ENCODE data around the gene SLC7A1. TPM values are rescaled to one million over a fixed set of nuclear protein-coding genes. Genes with fewer than 3 reads are reported as not detected.
A peak's percentile ranks its signal among the peaks of the same experiment; 100 is the strongest.

Gene SLC7A1
- polyA plus RNA-seq, 1 experiment: 14.7 TPM

- DNase-seq (ENCODE audit: low read depth, low spot score): peak; percentile 18
- ChIA-PET POLR2A (no interaction called here), CTCF (interaction anchor here (0.6 kb wide), 1 partner anchor 593 kb away, joined by 7 read pairs; no protein-coding TSS in a partner anchor)
- H3K27me3 ChIP-seq (ENCODE audit: control insufficient read depth, insufficient read depth, low read length): no peaks in the 10 kb centered on the region
- H3K9me3 ChIP-seq (ENCODE audit: control insufficient read depth, insufficient read depth, low read length): no peaks in the 10 kb centered on the region; the same call in 1 of the 2 replicates
- no peak overlapping the region for H3K4me3 ChIP-seq (ENCODE audit: low read depth, low read length)
- H3K27ac ChIP-seq (ENCODE audit: low read depth, low read length): no peak overlapping the region
- TF ChIP-seq CTCF (IDR thresholded peaks at IDR 0.05; ENCODE audit: low read depth, low read length): no peak
These were observed 74.8 kb downstream of the SLC7A1 start for GRCh38 chr13:29520671-29521070.

- no peak overlapping the region for H3K27ac ChIP-seq (ENCODE audit: low read depth, low read length)
- no peak overlapping the region for H3K4me3 ChIP-seq (ENCODE audit: low read depth, low read length)
- ChIA-PET CTCF (interaction anchor here (1.7 kb wide), 1 partner anchor 11 kb away, joined by 14 read pairs; no protein-coding TSS in a partner anchor), POLR2A (no interaction called here)
- H3K9me3 ChIP-seq (ENCODE audit: control insufficient read depth, insufficient read depth, low read length): no peaks in the 10 kb centered on the region; the same call in 1 of the 2 replicates
- DNase-seq (ENCODE audit: low read depth, low spot score): no peak
- TF ChIP-seq CTCF (IDR thresholded peaks at IDR 0.05; ENCODE audit: low read depth, low read length): no peak
- H3K27me3 ChIP-seq (ENCODE audit: control insufficient read depth, insufficient read depth, low read length): no peaks in the 10 kb centered on the region
These were observed 75.6 kb downstream of the SLC7A1 start for GRCh38 chr13:29519921-29520320.

GRCh38 chr13:29516880-29517279, 78.6 kb downstream of the SLC7A1 start:
- Histone ChIP-seq H3K9me3 (ENCODE audit: control insufficient read depth, insufficient read depth, low read length) (no peaks in the 10 kb centered on the region), H3K27ac (ENCODE audit: low read depth, low read length) (no peak overlapping the region), H3K4me3 (ENCODE audit: low read depth, low read length) (no peak overlapping the region), H3K27me3 (ENCODE audit: control insufficient read depth, insufficient read depth, low read length) (no peaks in the 10 kb centered on the region)
- no peak for DNase-seq (ENCODE audit: low read depth, low spot score)
- CTCF ChIA-PET: interaction anchor here (1.9 kb wide), 1 partner anchor 8 kb away, joined by 10 read pairs; no protein-coding TSS in a partner anchor
- no peak for TF ChIP-seq CTCF (IDR thresholded peaks at IDR 0.05; ENCODE audit: low read depth, low read length)
- POLR2A ChIA-PET: no interaction called here

- no peak overlapping the region for H3K4me3 ChIP-seq (ENCODE audit: low read depth, low read length)
- no peak for TF ChIP-seq CTCF (IDR thresholded peaks at IDR 0.05; ENCODE audit: low read depth, low read length)
- no peaks in the 10 kb centered on the region for H3K9me3 ChIP-seq (ENCODE audit: control insufficient read depth, insufficient read depth, low read length)
- no peak for DNase-seq (ENCODE audit: low read depth, low spot score)
- CTCF ChIA-PET: no interaction called here
- POLR2A ChIA-PET: no interaction called here
- no peak overlapping the region for H3K27ac ChIP-seq (ENCODE audit: low read depth, low read length)
- no peaks in the 10 kb centered on the region for H3K27me3 ChIP-seq (ENCODE audit: control insufficient read depth, insufficient read depth, low read length)
These were observed 79.5 kb downstream of the SLC7A1 start for GRCh38 chr13:29516012-29516411.

GRCh38 chr13:29515372-29515771, 80.1 kb downstream of the SLC7A1 start:
- no peak for DNase-seq (ENCODE audit: low read depth, low spot score)
- ChIA-PET POLR2A (no interaction called here), CTCF (no interaction called here)
- Histone ChIP-seq H3K4me3 (ENCODE audit: low read depth, low read length) (no peak overlapping the region), H3K27ac (ENCODE audit: low read depth, low read length) (no peak overlapping the region), H3K9me3 (ENCODE audit: control insufficient read depth, insufficient read depth, low read length) (no peaks in the 10 kb centered on the region), H3K27me3 (ENCODE audit: control insufficient read depth, insufficient read depth, low read length) (no peaks in the 10 kb centered on the region)
- no peak for TF ChIP-seq CTCF (IDR thresholded peaks at IDR 0.05; ENCODE audit: low read depth, low read length)

Measured in AG04450 (cell line).